Panc1 (cell line): ENCODE data around the gene KCP. TPM values are rescaled to one million over a fixed set of nuclear protein-coding genes. Genes with fewer than 3 reads are reported as not detected.

ENCODE experiments used
- ATAC-seq: fragments of 200-7000 bp; cut with Tn5 transposase; 2 replicates; pipeline ENCODE4 v1.9.1; 2020; ENCODE audit warnings: mild to moderate bottlenecking, moderate library complexity
- BruUV-seq: library from RNA; stranded (reverse); fragments of 400-500 nt; replicated peaks from 2 replicates; lab custom pipeline; 2021; lab: Mats Ljungman, UMichigan
- CTCF ChIA-PET: fragments of 300-600 bp; sonication (Branson Sonifier 250); formaldehyde crosslinking; loops from one replicate; lab custom pipeline; 2022; ENCODE audit warnings: antibody characterized with exemption; lab: Charles Lee
- POLR2A ChIA-PET: fragments of 300-600 bp; sonication (Branson Sonifier 250); formaldehyde crosslinking; loops from one replicate; lab custom pipeline; 2022; ENCODE audit warnings: antibody characterized with exemption; lab: Charles Lee
- DNase-seq: peaks from one replicate; pipeline ENCODE4 v3.0.0-alpha.2; 2010; ENCODE audit warnings: low read depth, low spot score
- H3K27ac ChIP-seq: 2 replicates; pipeline ENCODE4 v1.5.1; 2011; ENCODE audit warnings: mild to moderate bottlenecking, low read length, inconsistent platforms
- H3K27me3 ChIP-seq: fragments of 200-500 bp; sonication (Bioruptor generic); 2 replicates; pipeline ENCODE4 v1.6.0; 2014; ENCODE audit warnings: low read length, inconsistent platforms; ENCODE audit not compliant: control insufficient read depth, insufficient read depth
- H3K36me3 ChIP-seq: fragments of 200-500 bp; sonication (Bioruptor generic); 2 replicates; pipeline ENCODE4 v1.5.1; 2014; ENCODE audit warnings: inconsistent platforms, mild to moderate bottlenecking, low read length, moderate library complexity; ENCODE audit not compliant: control insufficient read depth, insufficient read depth
- H3K4me1 ChIP-seq: 2 replicates; pipeline ENCODE4 v1.5.1; 2011; ENCODE audit warnings: inconsistent platforms, mild to moderate bottlenecking, low read length, moderate library complexity; ENCODE audit not compliant: control insufficient read depth, insufficient read depth
- H3K4me3 ChIP-seq, 2 experiments: 2 replicates each; pipeline ENCODE4 v1.5.1; 2011 to 2012; ENCODE audit warnings: low read depth in 2 of 2, low read length in 2 of 2, mild to moderate bottlenecking in 2 of 2, inconsistent platforms in 1 of 2, moderate library complexity in 1 of 2
- H3K9me3 ChIP-seq: fragments of 200-500 bp; sonication (Bioruptor generic); 2 replicates; pipeline ENCODE4 v1.5.1; 2014; ENCODE audit warnings: low read depth, mild to moderate bottlenecking, inconsistent platforms, low read length, moderate library complexity; ENCODE audit not compliant: control insufficient read depth, insufficient read depth
- CTCF ChIP-seq: fragments of 450-650 bp; IDR thresholded peaks from 2 replicates; pipeline ENCODE4 v1.5.1; 2017; ENCODE audit warnings: mild to moderate bottlenecking
- POLR2AphosphoS5 ChIP-seq: IDR thresholded peaks from 2 replicates; pipeline ENCODE4 v1.6.1; 2012; ENCODE audit warnings: mild to moderate bottlenecking, low read depth, low read length, moderate library complexity
- REST ChIP-seq, 2 experiments: IDR thresholded peaks; 2 replicates each; pipeline ENCODE4 v1.6.1; 2011 to 2012; ENCODE audit warnings: low read depth in 2 of 2, control low read depth in 1 of 2, low read length in 1 of 2, mild to moderate bottlenecking in 1 of 2, moderate library complexity in 1 of 2; ENCODE audit not compliant: insufficient read depth in 1 of 2
- SIN3A ChIP-seq: IDR thresholded peaks from 2 replicates; pipeline ENCODE4 v1.6.1; 2012; ENCODE audit warnings: low read depth, mild to moderate bottlenecking, low read length, moderate library complexity, borderline replicate concordance; ENCODE audit not compliant: insufficient read depth
- TCF7L2 ChIP-seq: IDR thresholded peaks from 2 replicates; pipeline ENCODE4 v1.6.1; 2011; ENCODE audit warnings: mild to moderate bottlenecking, low read depth, low read length, inconsistent platforms
- in situ Hi-C: cut with HindIII; loops from 2 replicates; pipeline ENCODE4 v1.10.0; 2016; ENCODE audit warnings: low sequenced_read_pairs, low pct_unique_long_range_greater_than_20kb
- intact Hi-C: fragments of 100-400 bp; cut with micrococcal nuclease; formaldehyde crosslinking; loops from one replicate; pipeline ENCODE4 v1.10.0; 2022; ENCODE audit not compliant: unreplicated experiment
- total RNA-seq: library from RNA; stranded (reverse); gene quantifications from one replicate; pipeline ENCODE4 v1.2.1, GENCODE V29; 2021; ENCODE audit not compliant: unreplicated experiment

Gene KCP
- total RNA-seq, 1 experiment from 2014 or later: 0.13 TPM

GRCh38 chr7:128899392-128899791, 11.1 kb downstream of the KCP start:
- Histone ChIP-seq H3K27ac (no peak overlapping the region), H3K4me1 (peaks cover 5% of the 10 kb centered on the region; the same call in 1 of the 2 replicates), H3K9me3 (peaks cover 5% of the 10 kb centered on the region; the same call in 1 of the 2 replicates), H3K27me3 (0 out of 2 replicates have a peak, but pooled peaks cover 2% of the 10 kb centered on the region), H3K36me3 (no peaks in the 10 kb centered on the region), H3K4me3 (no peak overlapping the region)
- DNase-seq (no peak), ATAC-seq (no peak)
- intact Hi-C loops: no loop called here
- in situ Hi-C loops: no loop called here
- TF ChIP-seq POLR2AphosphoS5 (no peak), TCF7L2 (no peak), SIN3A (no peak)
- BruUV-seq: no TSS peak
- ChIA-PET POLR2A (no interaction called here), CTCF (no interaction called here)

- ChIA-PET CTCF (no interaction called here), POLR2A (no interaction called here)
- DNase-seq (no peak), ATAC-seq (no peak)
- Histone ChIP-seq H3K4me1 (no peaks in the 10 kb centered on the region; the same call in 1 of the 2 replicates), H3K36me3 (no peaks in the 10 kb centered on the region), H3K27me3 (0 out of 2 replicates have a peak, but pooled peaks cover 2% of the 10 kb centered on the region), H3K9me3 (peaks cover 5% of the 10 kb centered on the region; the same call in 1 of the 2 replicates), H3K4me3 (no peak overlapping the region), H3K27ac (no peak overlapping the region)
- in situ Hi-C loops: no loop called here
- no TSS peak for BruUV-seq
- no peak for TF ChIP-seq TCF7L2
- TF ChIP-seq SIN3A: no peak
- TF ChIP-seq POLR2AphosphoS5: no peak
- TF ChIP-seq CTCF: no peak
- no peak for TF ChIP-seq REST (IDR thresholded peaks at IDR 0.05; ENCODE audit: insufficient read depth in 1 of 2, low read depth in 2 of 2, low read length in 1 of 2)
- intact Hi-C loops: no loop called here
These were observed 15.2 kb downstream of the KCP start for GRCh38 chr7:128895320-128895719.

- in situ Hi-C loops (no loop called here), intact Hi-C loops (no loop called here)
- no peak for TF ChIP-seq SIN3A
- no peak for TF ChIP-seq CTCF
- TF ChIP-seq TCF7L2: no peak
- no peak for TF ChIP-seq REST (IDR thresholded peaks at IDR 0.05; ENCODE audit: insufficient read depth in 1 of 2, low read depth in 2 of 2, low read length in 1 of 2)
- no peak for TF ChIP-seq POLR2AphosphoS5
- DNase-seq: no peak
- ATAC-seq: no peak
- H3K4me1 ChIP-seq: no peaks in the 10 kb centered on the region; the same call in 1 of the 2 replicates
- BruUV-seq: no TSS peak
- no peak overlapping the region for H3K4me3 ChIP-seq
- CTCF ChIA-PET: interaction anchor here (0.7 kb wide), 1 partner anchor 11 kb away, joined by 3 read pairs; no protein-coding TSS in a partner anchor
- H3K27me3 ChIP-seq: no peaks in the 10 kb centered on the region
- no peaks in the 10 kb centered on the region for H3K36me3 ChIP-seq
- POLR2A ChIA-PET: no interaction called here
- no peaks in the 10 kb centered on the region for H3K9me3 ChIP-seq
- no peak overlapping the region for H3K27ac ChIP-seq
These were observed 16.4 kb downstream of the KCP start for GRCh38 chr7:128894101-128894440.
